Retinal pigment epithelial cell (primary cell): ENCODE results near the gene ALK.

Experiments
- DNase-seq: peaks from one replicate; pipeline ENCODE4 v3.0.0-alpha.2; 2010; ENCODE audit warnings: low read depth
- H3K4me3 ChIP-seq: 2 replicates; pipeline ENCODE4 v1.5.1; 2011; ENCODE audit warnings: mild to moderate bottlenecking, low read length, control low read depth, moderate library complexity
- CTCF ChIP-seq: conservative IDR thresholded peaks from 2 replicates; pipeline ENCODE4 v1.5.1; 2011; ENCODE audit warnings: low read depth, low read length, control low read depth, inconsistent platforms

ALK gene

GRCh38 chr2:29628108-29628745, 293.2 kb downstream of the ALK start:
- DNase-seq = no peak
- TF ChIP-seq CTCF = no peak

DNA sequence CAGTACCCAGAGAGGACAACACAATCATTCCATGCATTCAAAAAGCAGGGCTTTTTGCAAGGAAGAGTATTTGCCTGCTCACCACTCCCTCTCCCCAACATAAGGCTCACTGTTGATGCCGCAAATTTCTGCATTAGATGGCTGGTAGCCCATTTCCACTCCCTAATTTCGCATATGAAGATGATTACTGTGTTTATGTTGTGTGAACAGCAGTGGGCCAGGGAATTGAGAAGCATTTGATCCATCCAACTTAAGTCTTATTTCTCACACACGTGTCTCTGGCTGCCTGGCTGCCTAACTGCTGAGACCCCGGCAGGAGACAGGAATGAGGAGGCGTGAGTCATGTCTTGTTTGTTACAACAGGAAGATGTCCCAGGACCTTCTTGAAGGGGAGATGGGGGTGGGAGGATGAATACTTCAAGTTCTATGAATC, 294.1 kb downstream of the ALK start:
- TF ChIP-seq CTCF = no peak
- no peak for DNase-seq
- no peak overlapping the region for H3K4me3 ChIP-seq

More at GRCh38 chr2:29628108-29628745, 293.2 kb downstream of the ALK start:
- no peak overlapping the region for H3K4me3 ChIP-seq

GRCh38 chr2:29620890-29621289, 300.5 kb downstream of the ALK start:
- DNase-seq = no peak
- no peak for TF ChIP-seq CTCF
- no peak overlapping the region for H3K4me3 ChIP-seq

- no peak for DNase-seq
- H3K4me3 ChIP-seq = no peak overlapping the region
- TF ChIP-seq CTCF = no peak
Measured at GRCh38 chr2:29619689-29620088, 301.7 kb downstream of the ALK start.

DNA sequence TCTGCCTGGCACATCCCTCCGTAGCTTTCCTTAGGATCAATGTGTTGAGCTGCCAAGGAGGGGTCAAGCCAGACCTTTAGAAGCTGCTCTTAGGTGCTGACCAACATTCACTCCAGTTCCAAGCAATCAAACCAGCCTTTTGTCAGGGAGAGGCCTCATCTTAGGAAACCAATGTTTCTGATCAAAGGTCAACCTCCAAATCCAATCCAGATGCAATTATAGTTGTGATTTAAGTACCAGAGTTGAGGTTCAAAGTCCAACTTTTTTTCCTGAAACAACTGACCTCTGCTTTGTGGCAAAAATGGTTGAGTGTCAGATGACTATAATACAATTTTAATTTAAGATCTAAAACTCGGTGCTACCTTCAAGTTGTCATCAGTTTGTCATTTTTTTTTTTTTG, 303.4 kb downstream of the ALK start:
- no peak for TF ChIP-seq CTCF
- no peak overlapping the region for H3K4me3 ChIP-seq
- DNase-seq = no peak

GRCh38 chr2:29617351-29617750, 304.0 kb downstream of the ALK start:
- no peak overlapping the region for H3K4me3 ChIP-seq
- DNase-seq = no peak
- no peak for TF ChIP-seq CTCF

DNA sequence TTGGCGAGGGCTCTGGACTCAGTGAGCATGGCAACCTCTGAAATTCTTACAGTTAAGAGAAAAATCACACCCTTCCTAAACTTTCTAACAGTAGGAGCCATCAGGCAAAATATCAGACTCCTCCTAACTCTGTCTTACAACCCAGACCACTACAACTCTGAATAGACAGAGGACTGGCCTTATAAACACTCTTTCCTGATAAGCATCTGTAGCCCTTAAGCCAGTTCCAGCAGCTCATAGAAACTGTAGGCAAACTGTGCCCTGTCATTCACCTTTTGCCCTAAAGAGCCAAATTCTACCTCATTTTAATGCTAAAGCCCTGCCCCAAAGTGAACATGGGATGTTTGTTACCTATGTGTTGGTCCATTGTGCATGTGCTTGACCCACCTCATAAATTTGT, 304.8 kb downstream of the ALK start:
- TF ChIP-seq CTCF = no peak
- no peak overlapping the region for H3K4me3 ChIP-seq
- no peak for DNase-seq
